GM21447 (cell line): Measurements from ENCODE around the gene FHOD3.
"Not testable (repeated sequence)": the region's sequence is repeated elsewhere in the genome, so short reads cannot be mapped to it uniquely, and the experiment has no call there.

Source experiments
- ATAC-seq: cut with Tn5 transposase; IDR thresholded peaks from one replicate; pipeline ENCODE4 v1.9.1; 2021; ENCODE audit not compliant: unreplicated experiment

Gene FHOD3

DNA sequence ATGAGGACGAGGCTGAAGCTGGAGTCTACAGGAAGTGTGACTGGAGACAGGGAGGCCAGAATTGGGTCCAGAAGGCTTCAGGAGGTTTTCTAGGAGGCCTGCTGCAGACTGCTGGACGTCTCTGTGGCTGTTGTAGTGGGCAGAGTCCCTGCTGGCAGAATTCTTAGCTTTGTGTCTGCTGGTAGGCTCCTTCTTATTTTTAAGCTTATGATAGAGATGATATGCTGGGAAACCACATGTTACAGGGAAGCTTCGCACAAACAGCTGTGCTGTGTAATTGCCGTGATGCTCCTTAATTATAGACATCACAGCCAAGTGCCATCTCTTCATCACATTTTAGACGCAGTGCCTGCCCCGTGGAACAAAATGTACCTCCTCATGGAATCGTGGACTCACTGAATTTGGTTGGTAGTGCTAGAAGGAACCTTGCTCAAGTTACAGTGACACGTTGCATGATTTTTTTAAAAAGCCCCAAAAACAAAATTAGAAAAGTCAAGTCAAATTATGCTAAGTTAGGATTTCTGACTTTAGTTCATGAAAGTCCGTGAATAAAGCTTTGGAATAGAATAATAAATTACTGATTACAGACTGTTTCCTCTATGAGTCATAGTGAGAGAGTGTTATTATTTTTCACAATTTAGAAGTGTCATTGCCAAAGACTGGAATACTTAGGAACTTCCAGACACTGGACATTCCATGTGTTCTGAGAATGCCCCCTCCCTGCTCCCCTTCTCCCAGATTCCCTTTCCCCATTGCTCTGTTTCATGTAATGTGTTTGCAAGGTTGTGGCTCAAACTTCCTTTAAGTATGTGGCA is 144.1 kb downstream of the FHOD3 start:
- ATAC-seq: no peak

DNA sequence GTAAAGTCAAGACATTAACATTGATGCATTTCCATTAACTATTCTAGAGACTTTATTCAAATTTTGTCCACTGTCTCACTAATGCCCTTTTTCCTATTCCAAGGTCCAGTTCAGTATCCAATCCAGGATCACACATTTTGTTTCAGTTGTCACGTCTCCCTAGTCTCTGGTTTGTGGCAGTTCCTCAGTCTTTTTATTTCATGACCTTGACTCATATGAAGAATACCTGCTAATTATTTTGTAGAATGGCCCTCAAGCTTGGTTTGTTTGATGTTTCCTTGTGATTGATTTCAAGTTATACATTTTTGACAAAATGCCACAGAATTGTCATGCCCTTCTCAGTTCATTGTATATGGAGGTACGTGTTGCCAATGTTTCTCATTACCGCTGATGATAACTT is 145.2 kb downstream of the FHOD3 start:
- ATAC-seq: no peak

DNA sequence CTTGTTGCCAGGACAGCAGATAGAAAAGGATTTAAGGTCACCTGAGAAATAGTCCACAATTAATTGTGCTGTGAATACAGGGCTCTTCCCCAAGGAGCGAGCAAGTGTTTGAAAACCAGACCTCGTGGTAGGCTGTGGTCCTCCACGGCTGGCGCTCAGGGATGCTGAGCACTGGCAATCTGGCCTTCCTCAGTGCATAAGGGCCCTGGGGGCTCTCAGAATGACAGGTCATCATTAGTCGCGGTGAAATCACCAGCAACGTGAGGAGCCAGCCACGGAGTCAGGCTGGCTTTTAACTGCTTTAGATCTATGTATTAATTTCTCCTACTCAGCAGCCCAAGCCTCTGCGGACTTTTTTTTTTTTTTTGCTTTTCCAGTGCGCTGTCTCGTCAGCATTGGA is 148.5 kb downstream of the FHOD3 start:
- no peak for ATAC-seq

DNA sequence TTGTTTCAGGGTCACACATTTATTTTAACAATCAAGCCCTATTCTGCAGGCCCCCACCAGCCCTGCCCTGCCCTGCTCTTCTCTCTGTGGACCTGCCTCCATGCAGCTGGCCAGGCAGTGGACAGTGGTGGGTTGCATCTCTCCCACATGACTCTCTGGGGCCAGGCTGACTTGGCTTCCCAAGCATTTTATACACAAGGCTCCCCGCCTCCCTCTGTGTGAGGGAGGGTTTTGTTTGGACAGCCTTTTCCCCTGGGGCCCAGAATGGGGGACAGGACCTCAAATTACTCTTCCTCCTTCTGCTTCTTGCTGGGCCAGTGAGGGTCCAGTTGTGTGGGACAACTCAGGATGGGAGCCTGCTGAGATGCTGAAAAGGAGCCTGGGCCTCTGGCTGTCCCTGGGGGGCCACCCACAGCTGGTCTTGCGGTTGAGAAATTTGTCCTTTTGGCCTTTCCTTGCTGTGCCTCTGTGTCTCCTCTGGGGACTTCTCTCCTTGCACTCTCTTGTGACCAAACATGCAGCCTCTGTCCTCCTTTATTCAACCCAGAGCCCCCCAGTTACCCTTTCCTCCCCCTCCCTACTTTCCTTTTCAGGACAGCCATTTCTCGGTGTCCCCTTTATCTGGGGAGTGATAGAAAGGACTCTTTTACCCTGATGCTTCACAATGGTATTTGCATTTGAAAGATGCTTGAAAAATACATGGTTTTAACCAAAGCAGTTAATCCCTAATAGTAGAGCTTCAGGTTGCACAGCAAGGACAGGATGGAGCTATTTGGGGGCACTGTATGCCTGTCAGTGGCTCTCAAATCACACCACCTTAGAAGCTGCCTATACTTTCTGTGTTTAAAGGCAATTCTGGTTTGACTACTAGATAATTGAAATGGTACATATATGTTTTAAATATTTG is 151.1 kb downstream of the FHOD3 start:
- no peak for ATAC-seq

DNA sequence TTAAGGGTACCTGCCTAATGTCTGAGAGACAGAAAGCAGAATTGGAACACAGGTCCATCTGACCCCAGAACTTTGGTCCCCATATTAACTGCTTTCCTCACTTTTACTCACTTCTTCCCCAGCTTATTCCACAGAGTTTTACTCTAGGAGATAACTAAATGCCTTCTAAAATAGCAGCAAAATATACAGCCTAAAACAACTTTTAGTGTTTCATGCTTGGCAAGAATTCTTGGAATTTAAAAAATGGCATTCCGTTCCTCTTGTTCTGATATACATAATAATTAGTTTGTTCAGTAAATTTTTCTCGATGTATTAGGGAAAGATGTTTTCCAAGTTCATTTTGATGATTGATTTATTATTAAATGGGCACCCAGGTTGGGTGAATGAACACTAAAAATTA is 151.9 kb downstream of the FHOD3 start:
- no peak for ATAC-seq

DNA sequence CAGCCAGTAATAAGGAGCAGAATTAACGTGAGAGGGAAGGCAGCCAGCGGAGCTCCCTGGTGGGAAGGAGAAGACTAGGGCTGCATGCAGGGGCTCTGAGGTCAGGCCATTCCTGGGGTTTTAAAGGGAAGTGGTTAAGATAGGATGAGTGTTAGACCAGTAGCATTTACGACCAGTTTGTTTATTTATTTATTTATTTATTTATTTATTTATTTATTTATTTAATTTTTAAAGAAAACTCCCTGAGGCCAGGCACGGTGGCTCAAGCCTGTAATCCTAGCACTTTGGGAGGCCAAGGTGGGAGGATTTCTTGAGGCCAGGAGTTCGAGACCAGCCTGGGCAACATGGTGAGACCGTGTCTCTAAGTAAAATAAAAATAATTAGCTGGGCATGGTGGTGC is 152.8 kb downstream of the FHOD3 start:
- ATAC-seq: no peak

DNA sequence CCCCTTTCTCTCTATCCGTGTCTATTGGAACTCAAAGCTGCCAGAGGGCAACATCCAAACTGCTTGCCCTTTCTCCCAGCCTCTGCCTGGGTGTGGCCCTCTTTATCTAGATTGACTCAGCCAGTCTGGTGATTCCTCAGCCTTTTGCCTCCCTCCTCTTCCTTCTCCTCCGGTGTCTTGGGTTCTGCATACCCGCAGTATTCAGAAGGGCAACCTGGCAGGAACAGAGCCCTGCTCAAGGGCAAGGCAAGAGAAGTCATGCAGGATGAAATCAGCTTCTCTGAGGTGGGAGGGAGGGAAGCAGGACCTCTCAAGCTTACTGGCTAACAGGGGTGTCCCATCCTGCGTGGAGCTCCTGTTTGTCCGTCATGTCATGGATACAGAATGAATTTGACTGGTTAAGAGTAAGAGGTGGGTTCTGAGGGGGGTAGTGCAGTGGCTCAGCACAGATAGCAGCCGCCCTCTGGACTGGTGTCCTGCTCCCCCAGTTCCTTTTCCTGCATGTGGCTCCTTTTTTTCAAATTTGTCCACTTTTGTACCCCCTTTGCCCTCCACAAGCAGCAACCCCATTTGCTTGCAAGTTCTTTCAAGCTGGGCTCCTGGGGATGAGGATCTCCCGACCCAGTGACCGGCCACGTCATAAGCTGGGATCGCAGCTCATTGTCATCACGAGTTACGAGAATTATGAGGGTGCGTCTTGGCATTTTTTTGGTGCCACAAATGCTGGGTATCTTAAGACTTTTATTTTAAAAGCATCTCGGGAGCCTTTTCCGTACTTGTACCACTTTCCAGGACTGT is 154.1 kb downstream of the FHOD3 start:
- no peak for ATAC-seq

DNA sequence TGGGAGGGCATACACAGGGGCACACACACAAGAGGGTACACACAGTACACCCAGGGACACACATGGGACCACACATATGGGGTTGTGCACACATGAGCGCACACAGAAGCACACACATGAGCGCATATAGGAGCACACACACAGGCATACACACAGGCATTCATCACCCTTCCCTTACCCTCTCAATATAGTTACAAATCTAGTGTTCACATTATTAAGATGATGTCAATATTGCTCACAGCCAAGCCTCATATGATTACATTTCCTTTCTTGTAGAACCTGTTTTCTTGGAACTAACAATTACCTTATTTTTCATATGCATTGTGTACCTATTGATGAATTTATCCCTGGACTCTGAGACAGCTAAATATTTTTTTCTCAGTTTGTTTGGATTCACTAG is 156.7 kb downstream of the FHOD3 start:
- ATAC-seq: no peak

DNA sequence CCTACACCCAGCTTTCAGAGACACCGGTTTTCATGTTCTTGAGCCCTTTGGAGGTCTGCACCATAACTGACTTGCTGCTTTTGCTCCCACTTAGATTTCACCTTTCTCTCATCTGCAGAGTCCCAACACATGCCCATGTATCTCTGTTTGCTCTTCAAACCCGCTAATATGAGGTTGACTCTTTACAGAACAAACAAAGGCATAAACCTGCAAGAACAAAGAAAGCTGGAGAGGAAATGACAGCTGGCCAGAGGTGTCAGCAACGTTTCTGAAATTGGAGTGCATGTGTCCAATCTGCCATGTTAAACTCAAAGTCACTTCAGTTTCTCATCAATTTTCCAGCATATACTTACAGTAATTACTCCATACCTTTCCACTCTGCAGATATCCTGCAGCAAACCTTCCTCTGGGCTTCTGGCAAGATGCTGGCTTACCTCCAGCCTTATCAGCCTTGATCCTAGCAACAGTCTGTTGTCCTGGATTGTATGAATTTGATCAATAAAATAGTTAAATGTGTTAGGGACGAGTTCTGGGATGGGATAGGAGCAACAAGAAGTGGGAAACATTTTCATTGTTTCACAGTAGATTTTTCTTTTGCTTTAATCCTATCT is 157.4 kb downstream of the FHOD3 start:
- no peak for ATAC-seq

DNA sequence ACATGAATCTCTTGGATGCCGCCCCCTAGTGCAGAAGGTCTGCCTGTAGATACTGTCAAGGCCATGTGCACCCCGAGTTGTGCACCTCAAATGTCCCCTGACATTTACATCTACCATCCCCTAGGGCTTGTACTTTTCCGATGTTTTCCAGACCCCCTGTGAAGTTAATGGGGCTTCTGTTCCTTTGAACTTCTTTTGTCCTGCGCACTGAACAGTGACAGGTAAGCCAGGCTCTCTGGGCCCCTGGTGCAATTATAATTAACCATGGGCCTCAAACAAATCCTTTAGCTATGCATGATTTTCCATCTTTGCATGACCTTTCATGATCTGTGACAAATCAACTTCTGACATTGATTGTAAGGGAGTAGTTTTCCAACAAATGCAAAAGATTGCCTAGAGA is 158.4 kb downstream of the FHOD3 start:
- ATAC-seq: no peak

DNA sequence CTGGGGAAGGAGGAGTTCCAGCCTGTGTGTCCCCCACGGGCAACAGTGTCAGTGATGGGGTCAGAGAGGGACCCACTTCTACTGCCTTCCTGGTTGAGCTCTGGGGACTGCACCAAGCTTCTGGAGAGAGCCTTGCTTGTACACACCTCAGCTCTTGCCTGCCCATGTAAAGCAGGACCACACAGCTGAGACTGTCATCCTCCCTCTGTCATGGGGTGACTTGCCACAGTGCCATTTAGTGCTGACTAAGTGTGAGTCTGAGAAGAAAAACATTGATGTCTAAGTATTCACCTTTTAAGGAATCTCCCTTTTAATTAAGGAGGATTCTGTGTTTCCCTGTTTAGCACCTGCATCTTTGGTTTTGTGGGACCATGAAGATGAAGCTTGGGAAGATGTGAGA is 159.1 kb downstream of the FHOD3 start:
- no peak for ATAC-seq

DNA sequence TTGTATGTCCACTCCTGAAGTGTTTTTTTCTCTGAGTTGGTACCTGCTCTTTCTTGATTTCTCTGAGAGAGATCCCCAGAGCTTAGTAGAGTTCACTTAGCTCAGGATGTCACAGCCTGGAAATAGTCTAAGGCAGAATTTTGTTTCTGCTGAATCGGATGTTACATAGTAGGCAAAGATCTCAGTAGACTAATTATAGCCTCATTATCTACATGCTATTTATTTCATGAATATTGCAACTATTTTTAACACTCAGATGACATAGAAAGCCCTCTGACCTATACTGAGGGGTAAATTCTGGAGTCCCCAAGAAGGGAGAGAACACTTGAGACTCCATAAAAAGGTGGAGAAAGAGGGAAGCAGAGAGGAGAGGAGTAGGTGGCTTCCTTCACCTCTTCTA is 160.2 kb downstream of the FHOD3 start:
- no peak for ATAC-seq

DNA sequence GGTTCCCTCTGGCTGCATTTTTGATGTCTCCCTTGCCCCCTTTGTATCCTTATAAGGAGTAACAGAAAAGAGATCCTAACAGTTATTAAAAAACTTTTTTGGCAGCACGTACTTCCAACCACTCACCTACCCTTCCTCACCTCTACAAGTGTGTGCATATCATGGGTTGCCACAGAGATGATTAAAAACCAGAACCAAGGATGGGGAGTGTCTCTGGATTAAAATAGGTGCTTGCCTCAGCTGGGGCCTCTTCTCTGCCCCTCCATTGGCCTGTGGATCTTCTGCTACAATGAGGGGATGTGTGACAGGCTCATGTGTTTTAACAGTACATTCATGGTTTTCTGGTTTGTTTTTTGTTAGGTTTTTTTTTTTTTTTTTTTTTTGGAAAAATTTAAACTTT is 160.8 kb downstream of the FHOD3 start:
- no peak for ATAC-seq

DNA sequence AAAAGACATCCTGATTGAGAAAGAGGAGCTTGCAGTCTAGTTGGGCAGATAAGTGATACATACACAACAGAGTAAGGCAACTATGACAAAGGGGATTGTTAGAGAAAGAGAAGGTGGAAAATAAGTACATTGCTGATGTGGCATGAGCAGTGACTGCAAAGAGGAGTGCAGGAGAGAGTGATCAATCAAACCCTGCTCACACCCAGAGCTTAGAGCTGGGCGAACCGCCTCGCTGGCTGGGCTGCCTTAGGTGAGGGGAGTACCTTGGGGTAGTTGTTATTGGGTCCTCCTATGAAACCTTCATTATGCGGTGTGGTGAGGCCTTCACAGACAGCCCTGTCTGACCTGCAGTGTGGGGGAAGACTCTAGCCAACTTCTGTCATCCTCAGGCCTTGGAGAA is 161.7 kb downstream of the FHOD3 start:
- ATAC-seq: no peak

DNA sequence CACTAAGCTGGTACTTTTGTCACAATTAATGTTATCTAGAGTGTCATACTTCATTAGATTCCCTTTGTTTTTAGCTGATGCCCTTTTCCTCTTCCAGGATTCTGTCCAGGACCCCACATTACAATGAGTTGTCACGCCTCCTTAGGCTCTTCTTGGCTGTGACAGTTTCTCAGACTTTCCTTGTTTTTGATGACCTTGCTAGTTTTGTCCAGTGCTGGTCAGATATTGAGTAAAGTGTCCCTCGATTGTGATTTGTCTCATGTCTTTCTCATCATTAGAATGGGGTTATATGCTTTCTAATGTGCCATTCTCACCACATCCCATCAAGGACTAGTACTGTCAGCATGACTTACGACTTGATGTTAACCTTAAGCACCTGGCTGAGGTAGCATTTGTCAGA is 162.3 kb downstream of the FHOD3 start:
- ATAC-seq: no peak

DNA sequence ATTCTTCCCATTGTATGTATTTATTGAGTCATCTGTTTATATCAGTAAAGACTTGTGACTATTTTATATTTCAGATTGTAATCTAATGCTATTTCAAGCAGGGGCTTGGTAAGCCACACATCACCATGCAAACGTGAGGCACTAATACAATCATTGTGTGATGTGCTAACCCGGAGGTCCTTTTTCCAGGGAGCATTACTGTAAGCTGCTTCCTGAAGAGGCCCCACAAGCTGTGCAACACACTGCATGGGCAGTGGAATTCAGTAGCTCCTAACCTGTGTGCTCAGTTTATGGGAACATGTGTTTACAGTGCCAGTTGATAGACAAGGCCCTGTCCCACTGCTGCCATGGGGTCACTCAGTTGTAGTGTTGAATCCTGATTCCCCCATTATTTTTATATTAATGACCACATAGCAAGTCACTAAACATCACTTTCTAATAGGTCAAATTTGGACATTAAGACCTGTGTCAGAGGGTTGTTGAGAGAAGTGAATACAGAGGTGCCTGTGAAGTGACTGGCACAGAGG is 162.9 kb downstream of the FHOD3 start:
- ATAC-seq: no peak

DNA sequence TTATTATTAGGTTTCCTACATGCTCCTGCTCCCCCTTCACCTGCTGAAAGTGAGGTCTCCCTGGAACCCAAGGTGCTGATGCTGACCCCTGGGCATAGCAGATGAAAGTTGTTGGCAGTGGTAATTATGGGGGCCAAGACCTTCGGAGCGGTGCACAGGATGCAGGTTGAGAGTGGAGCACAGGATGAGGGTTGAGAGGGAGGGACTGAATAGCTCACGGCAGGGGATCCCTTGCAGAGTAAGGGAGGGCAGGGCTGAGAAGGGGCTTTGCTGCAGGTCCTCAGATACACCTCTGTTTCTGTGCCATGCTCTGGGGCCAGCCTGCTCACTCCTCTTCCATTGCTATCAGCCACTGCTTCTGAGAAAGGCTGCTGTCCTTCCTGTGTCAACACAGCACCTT is 163.3 kb downstream of the FHOD3 start:
- ATAC-seq: no peak

DNA sequence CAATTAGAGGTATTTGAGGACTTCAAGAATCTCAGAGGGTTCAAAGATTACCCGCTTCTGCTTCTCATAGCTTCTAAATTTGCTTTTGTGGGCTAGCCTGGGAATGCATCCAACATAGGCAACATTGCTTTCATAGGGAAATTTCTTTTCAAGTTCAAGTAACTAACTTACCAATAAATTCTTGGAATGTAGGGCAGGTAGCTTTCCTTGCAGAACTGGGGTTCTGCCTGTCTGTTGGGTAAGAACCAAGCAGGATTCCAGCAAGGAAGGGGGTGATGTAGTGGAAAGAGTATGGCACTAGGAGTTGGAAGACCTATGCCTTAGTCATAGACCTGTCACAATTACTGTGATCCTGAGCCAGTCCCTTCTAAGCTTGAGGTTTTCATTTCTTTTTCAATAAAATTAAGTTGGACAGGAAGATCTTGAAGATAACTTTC is 164.1 kb downstream of the FHOD3 start:
- ATAC-seq: no peak

DNA sequence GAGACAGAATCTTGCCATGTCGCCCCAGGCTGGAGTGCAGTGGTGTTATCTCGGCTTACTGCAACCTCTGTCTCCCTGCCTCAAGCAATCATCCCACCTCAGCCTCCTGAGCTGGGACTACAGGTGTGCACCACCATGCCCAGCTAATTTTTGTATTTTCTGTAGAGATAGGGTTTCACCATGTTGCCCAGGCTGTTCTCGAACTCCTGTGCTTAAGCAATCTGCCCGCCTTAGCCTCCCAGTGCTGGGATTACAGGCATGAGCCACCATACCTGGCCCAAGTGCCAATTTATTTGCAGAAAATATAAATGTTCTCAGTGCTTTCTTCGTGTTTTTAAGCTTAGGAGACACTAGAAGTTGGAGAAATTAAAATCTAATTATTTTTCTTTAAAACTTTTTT is 166.0 kb downstream of the FHOD3 start:
- not testable (repeated sequence) for ATAC-seq

DNA sequence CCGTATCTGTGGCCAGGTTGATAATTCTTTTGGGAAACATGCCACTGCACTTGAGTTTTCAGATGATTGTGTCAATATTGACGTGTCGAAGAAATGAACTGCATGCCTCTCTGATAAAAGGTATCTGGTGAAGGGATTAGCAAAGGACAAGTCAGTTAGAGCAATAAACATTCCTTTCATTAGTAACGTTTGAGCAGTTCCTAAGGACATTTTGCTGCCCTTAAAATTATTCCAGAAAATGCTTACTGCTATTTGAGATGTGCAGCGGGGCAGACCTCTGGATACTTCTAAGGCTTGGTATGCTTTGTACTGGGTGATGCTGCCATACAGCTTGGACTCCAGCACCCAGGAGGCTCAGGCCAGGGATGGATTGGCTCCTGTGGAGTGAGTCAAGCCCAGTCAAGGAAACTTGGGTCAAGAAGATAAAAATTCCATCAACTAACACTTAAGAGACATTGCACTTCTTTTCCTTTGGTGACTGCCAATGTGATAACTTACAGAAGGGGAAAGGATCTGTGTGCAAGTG is 166.7 kb downstream of the FHOD3 start:
- ATAC-seq: no peak
